Measurements from ENCODE around the gene FGF11. TPM values are rescaled to one million over a fixed set of nuclear protein-coding genes. Genes with fewer than 3 reads are reported as not detected.

The FGF11 gene
- total and polyA plus RNA-seq, 2 of the 13 experiments (the other 11 are each of a cell fraction or from before 2014, with no cell fraction given): 0.20 to 7.6 TPM

- CTCF ChIA-PET (ENCODE audit: low intra/inter-chr PET ratio, low total read pairs): no interaction called here
- Histone ChIP-seq H3K79me2 (ENCODE audit: insufficient read depth, low read length) (no peaks in the 10 kb centered on the region), H3K9me3 (ENCODE audit: low read length) (no peaks in the 10 kb centered on the region), H3K4me2 (ENCODE audit: low read depth, low read length) (no peak overlapping the region), H3K27ac (ENCODE audit: extremely low read length, insufficient read depth, low read length) (no peak overlapping the region), H3K27me3 (ENCODE audit: control insufficient read depth in 1 of 2, insufficient read depth in 2 of 2, low read length in 2 of 2) (no peaks in the 10 kb centered on the region), H3K4me3 (replicated peaks in 1 of 3; ENCODE audit: insufficient read depth in 1 of 3, low read depth in 2 of 3, low read length in 3 of 3) (no peak overlapping the region), H3K9ac (ENCODE audit: insufficient read depth, low read depth, low read length) (no peak overlapping the region), H3K4me1 (ENCODE audit: insufficient read depth, low read length) (no peaks in the 10 kb centered on the region), H4K20me1 (ENCODE audit: insufficient read depth, low read length) (no peaks in the 10 kb centered on the region), H2AFZ (ENCODE audit: low read length) (no peak overlapping the region), H3K36me3 (replicated peaks in 1 of 2; ENCODE audit: control insufficient read depth in 1 of 2, insufficient read depth in 2 of 2, low read length in 2 of 2) (0 out of 5 replicates have a peak, but pooled peaks cover 0 to 2% of the 10 kb centered on the region in 2 experiments)
- 93% methylated on average over 6 of the region's 8 CpGs for WGBS (ENCODE audit: low lambda C conversion rate)
- in situ Hi-C loops (cut with HindIII; ENCODE audit: extremely low pct_ligation_motif_present, low pct_unique_long_range_greater_than_20kb): no loop called here
- DNase-seq (ENCODE audit: low spot score) (no peak), ATAC-seq (no peak), FAIRE-seq (no peak)
- TF ChIP-seq ZBTB7A (CRISPR knock-in tag; IDR thresholded peaks at IDR 0.05) (no peak), AGO1 (IDR thresholded peaks at IDR 0.05; ENCODE audit: low read depth, low read length, poor library complexity, severe bottlenecking) (peak; percentile 45)
- intact Hi-C loops (cut with micrococcal nuclease; ENCODE audit: unreplicated experiment): no loop called here
- BruUV-seq (replicated peaks): no TSS peak
- POLR2A ChIA-PET: no interaction called here
These were observed 27.9 kb upstream of the FGF11 start for GRCh38 chr17:7411427-7411750.

GRCh38 chr17:7413346-7413985, 25.8 kb upstream of the FGF11 start:
- in situ Hi-C loops (cut with HindIII; ENCODE audit: extremely low pct_ligation_motif_present, low pct_unique_long_range_greater_than_20kb) (no loop called here), intact Hi-C loops (cut with micrococcal nuclease; ENCODE audit: unreplicated experiment) (no loop called here)
- POLR2A ChIA-PET: interaction anchor here (0.9 kb wide), 1 partner anchor 10 kb away, joined by 6 read pairs; the partner anchor contains the start of gene TMEM256
- no CpG with 5 or more reads among the region's 6 CpGs for WGBS (ENCODE audit: low lambda C conversion rate)
- Histone ChIP-seq H3K27ac (ENCODE audit: extremely low read length, insufficient read depth, low read length) (no peak overlapping the region), H3K9ac (ENCODE audit: insufficient read depth, low read depth, low read length) (no peak overlapping the region), H2AFZ (ENCODE audit: low read length) (no peak overlapping the region), H3K9me3 (ENCODE audit: low read length) (no peaks in the 10 kb centered on the region), H4K20me1 (ENCODE audit: insufficient read depth, low read length) (no peaks in the 10 kb centered on the region), H3K4me2 (ENCODE audit: low read depth, low read length) (no peak overlapping the region), H3K4me1 (ENCODE audit: insufficient read depth, low read length) (no peaks in the 10 kb centered on the region), H3K4me3 (replicated peaks in 1 of 3; ENCODE audit: insufficient read depth in 1 of 3, low read depth in 2 of 3, low read length in 3 of 3) (no peak overlapping the region), H3K36me3 (replicated peaks in 1 of 2; ENCODE audit: control insufficient read depth in 1 of 2, insufficient read depth in 2 of 2, low read length in 2 of 2) (0 out of 5 replicates have a peak, but pooled peaks cover 0 to 2% of the 10 kb centered on the region in 2 experiments), H3K27me3 (ENCODE audit: control insufficient read depth in 1 of 2, insufficient read depth in 2 of 2, low read length in 2 of 2) (no peaks in the 10 kb centered on the region), H3K79me2 (ENCODE audit: insufficient read depth, low read length) (no peaks in the 10 kb centered on the region)
- DNase-seq (ENCODE audit: low spot score): no peak
- no peak for ATAC-seq
- CTCF ChIA-PET (ENCODE audit: low intra/inter-chr PET ratio, low total read pairs): no interaction called here
- no peak for FAIRE-seq
- no TSS peak for BruUV-seq (replicated peaks)
- TF ChIP-seq ZNF121 (CRISPR knock-in tag; IDR thresholded peaks at IDR 0.05): no peak
- TF ChIP-seq PHF8 (CRISPR knock-in tag; IDR thresholded peaks at IDR 0.05): no peak
- TF ChIP-seq SOX5 (CRISPR knock-in tag; IDR thresholded peaks at IDR 0.05; ENCODE audit: borderline replicate concordance): no peak
- TF ChIP-seq TAF15 (IDR thresholded peaks at IDR 0.05; ENCODE audit: low read depth, low read length, poor library complexity, severe bottlenecking): no peak
- no peak for TF ChIP-seq ZSCAN29 (CRISPR knock-in tag; conservative IDR thresholded peaks at IDR 0.05)
- no peak for TF ChIP-seq ZFYVE20 (CRISPR knock-in tag; IDR thresholded peaks at IDR 0.05; ENCODE audit: borderline replicate concordance, low read depth)
- no peak for TF ChIP-seq AFF4 (CRISPR knock-in tag; IDR thresholded peaks at IDR 0.05)
- no peak for TF ChIP-seq ZFP36 (IDR thresholded peaks at IDR 0.05; ENCODE audit: borderline replicate concordance, low read depth, low read length, partially characterized antibody)
- no peak for TF ChIP-seq PLSCR1 (CRISPR knock-in tag; IDR thresholded peaks at IDR 0.05; ENCODE audit: borderline replicate concordance)
- no peak for TF ChIP-seq DNMT1 (CRISPR knock-in tag; IDR thresholded peaks at IDR 0.05)
- no peak for TF ChIP-seq ZNF451 (CRISPR knock-in tag; IDR thresholded peaks at IDR 0.05)
- TF ChIP-seq SALL2 (CRISPR knock-in tag; IDR thresholded peaks at IDR 0.05): no peak
- no peak for TF ChIP-seq RAD51 (IDR thresholded peaks at IDR 0.05; ENCODE audit: borderline replicate concordance)

Data from HepG2 (cell line).